Superior temporal gyrus (tissue), 1 donor: ENCODE data around the gene CNTN5.
A peak's percentile ranks its signal among the peaks of the same experiment; 100 is the strongest.

ENCODE experiments used
- DNase-seq: peaks from one replicate; pipeline ENCODE4 v3.0.0-alpha.2; 2016; ENCODE audit errors: extremely low spot score

Gene CNTN5

DNA sequence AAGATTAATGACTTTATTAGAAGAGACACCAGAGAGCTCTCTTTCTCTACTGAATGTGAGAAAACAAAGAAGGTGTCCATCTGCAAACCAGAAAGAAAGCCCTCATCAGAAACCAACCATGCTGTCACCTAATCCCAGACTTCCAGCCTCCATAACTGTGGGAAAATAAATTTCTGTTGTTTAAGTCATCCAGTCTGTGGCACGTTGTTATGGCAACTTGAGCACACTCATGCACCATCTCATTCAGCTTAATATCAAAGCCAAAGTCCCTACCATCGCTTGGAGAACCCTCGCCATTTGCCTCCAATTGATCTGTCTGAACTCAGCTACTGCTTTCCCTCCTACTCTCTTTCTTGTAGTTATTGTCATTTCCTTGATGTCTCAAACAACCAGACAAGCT, 900.2 kb downstream of the CNTN5 start:
- no peak for DNase-seq

DNA sequence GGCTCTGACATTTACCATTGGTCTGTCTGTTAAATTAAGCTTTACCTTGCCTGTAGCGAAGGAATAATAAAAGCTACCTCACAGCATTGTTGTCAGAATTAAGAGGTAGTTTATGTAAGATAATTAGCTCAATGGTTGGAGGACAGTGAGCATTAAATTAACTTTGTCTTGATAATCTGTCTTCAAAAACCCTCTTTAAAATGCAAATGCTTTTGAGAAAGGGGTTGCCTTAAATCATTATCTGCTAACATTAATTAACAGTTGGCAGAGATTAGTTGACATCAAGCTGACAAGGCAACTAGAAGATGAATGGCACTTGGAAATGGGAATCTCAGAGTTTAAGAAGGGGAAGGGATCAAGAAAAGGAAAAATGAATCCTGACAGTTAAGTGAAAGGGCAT, 905.2 kb downstream of the CNTN5 start:
- no peak for DNase-seq

DNA sequence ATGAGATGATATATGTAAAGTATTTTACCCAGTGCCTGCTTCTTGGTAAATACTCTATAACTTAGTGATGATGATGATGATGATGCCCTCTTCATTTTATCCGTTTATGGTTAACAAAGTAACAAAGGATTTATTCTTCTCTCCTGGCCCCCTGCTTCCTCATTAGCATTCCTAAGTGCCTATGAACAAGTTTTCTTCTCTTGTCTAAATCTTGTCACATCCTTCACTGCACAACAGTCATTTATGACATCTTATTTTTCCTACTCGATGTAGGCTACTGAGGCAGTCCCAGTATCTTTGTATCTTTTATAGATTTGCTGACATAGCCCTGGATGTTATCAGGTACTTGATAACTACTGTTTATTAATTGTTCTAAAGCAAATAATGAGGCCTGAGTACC, 911.9 kb downstream of the CNTN5 start:
- no peak for DNase-seq

DNA sequence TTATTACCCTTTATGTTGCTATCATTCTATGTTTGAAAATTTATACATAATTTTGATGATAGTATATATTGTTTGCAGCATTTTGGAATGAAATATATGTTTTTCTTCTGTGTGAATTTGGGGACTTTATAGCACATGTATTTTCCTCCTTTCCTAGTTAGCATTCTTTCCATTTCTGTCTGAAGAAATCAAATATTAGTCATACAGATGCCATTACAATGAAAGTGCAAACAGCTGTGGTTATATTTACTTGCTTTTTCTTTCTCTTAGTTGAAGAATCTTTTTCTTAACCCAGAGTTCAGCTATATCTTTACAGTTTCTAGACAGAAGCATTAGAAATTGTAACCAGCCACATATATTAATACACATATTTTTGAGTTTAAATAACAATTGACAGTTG, 913.3 kb downstream of the CNTN5 start:
- DNase-seq, result no peak

DNA sequence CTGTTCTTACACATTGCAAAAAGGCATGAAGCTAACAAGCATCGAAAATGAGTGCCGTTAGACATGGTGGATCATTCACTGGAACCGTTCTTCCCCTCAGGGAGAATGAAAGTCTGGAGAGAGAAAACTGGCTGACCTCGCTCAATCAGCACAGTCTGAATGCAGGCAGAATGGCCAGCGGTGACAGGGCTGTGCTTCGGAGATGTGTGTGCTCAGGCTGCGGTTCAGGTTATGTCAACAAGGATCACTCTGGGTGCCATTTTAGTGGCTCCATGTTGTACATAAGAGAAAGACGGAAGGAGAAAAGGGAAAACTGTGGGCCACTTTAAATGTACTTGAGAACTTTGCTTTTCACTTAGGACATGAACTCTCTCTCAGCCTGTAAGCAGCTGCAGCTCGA, 916.6 kb downstream of the CNTN5 start:
- no peak for DNase-seq

DNA sequence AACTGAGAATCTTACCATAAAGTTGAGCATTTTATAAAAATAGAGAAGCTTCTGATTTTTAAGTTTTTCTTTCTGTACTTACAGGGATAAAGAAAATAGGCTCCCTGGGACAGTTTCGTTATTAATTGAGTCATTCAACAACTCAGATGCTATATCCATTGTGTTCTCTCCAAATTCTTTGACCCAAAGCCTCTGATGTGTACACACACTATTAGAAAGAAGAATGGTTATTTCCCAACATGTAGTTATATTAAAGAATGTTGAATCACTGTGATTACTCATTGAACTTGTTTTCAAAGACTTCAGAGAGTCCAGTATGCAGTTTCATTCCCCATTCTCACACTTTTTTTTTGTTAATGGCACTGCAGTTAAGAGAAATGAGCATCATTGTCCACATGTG, 932.1 kb downstream of the CNTN5 start:
- no peak for DNase-seq

DNA sequence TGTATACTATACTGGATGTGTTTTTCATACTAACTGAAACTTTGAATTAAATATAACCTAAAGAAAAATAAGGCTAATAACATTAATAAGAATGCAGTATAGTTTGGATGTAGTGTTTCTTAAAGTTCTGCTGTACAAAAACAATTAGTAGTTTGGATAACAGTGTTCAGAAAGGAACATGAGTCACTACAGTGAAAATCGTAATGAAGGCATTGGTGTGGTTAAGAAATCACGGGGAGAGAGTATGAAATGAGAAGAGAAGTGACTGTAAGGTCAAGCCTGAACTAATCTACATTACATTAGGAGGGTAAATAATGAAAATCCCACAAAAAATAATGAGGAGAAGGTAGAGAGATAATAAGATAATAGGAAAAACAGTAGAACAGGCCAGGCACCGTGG, 939.8 kb downstream of the CNTN5 start:
- DNase-seq, result no peak

DNA sequence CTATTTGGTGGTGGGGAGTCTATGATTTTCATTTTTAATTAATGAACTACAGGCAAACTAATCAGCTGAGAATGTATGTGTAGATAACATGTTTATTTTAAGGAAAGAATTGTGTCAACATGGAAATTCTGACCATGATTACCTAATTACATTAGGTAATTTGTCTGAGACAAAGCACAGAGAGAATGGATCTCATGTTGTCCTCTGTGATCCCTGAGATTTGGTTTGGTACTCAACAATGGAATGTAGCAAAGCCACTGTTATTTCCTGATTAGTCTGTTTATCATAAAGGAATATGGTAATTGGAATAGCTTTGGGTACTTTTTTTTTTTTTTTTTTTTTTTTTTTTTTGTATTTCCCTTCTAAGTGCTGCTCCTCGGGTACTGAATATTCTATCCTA, 947.6 kb downstream of the CNTN5 start:
- DNase-seq, result no peak

DNA sequence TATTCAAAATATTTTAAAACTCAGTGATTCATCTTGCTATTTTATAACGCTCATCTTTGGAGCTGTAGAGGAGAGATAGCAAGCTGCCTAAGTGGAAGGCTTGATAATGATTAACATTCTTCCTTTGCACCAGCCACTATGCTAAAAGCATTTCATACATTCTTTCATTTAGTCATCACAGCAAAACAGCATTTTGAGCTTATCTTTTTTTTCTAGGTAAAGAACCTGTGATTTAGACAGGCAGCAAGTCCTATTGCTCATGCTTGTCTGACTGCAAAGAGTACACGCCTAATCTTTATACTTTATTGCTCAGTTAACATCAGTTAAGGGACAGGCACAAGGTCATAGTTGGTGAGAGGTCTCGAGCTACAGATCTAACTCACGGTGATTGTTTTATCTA, 953.2 kb downstream of the CNTN5 start:
- no peak for DNase-seq

DNA sequence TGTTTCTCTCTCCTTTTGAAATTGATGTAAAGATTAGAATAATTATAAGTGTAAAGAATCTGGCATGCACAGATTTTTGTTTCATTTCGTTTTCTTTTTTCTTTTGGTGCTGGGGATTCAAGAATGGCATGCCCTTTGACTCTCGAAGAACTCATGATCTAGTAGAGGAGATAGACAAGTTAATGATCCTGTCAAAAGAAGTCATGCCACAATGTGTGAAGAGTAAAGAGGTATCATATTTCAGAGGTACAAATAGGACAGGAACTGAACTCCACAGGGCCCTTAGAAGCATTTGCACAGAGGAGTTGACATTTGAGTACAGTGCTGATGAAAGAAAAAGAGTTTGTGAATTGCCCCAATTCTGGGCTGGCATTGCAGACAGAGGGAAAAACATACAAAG, 958.3 kb downstream of the CNTN5 start:
- DNase-seq, result no peak

DNA sequence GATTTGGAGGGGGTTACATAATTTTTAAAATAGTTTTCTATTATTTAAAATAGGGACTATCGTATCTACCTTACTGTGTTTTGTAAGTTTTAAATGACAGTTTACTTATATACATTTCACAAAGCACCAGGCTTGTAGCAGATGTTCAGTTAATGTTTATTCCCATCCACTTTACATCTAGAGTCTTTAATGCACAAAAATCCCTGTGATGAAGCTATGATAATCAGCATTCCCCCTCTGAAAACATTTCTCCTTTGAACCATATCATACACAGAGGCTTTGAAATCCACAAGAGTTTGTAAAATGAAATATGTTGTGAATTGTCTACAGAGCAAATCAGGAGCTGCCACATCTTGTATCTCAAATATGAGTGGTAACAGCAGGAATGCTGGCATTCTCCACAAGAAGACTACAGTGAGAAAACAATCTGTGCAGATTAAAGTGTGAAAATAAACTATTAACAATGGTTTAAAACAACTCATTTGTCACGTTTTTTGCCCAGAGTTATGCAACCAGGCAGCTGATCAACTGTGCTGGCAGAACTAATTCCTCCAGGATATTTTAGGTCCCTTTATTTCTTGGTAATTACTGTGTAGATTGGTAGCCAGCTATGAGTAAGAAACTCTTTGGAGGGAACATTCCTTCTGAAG, 967.2 kb downstream of the CNTN5 start:
- DNase-seq, result peak; percentile 43

DNA sequence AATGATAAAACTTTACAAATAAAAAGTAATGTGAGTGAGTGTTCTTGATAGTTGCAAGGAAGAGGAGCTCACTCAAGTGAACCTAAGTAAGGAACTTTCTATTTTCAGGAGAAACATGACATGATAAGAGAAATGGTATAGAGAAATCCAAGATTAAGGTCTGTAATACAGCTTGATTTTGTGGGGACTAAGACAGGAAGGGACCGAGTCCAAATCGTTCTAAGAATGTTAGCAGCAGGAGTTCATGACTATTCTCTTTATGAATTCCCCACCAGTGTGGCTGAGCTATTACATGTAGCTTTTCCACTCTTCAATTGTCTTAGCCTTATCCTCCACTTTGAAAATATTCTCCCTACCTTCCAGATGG, 967.7 kb downstream of the CNTN5 start:
- DNase-seq, result no peak

DNA sequence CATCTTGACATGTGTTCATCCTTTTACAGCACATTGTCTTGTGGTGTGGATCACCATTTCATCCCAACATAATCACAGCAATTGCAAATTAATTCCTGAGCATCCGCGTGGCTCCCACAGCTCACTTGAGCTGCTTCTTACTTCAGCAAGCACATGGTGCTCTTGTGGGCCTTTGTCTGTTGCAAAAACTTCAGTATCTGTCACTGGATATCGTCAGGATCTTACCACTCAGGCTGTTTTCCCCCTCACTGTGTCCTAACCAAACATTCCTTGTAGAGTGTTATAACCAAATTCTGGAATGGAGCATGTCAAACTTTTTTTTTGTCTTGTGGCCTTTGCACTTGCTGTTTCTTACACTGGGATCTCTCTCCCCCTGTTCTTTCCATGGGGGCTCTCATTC, 983.2 kb downstream of the CNTN5 start:
- peak; percentile 20 for DNase-seq

DNA sequence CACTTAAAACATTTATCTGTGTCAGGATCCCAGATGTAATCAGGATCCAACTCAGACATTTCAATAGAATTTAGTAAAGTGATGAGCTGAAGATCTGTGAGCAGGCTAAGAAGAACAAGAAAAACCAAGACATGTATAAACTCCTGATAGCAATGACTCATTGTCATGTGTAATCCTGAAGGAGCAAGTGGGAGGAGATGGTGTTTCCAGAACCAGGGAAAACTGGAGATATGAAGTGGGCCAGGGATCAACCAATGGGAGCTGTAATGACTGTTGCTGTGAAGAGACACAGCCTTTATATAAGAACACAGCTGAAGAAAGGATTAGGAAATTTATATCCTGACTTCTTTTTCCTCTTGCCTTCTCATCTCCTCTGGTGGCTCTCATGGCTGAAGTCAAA, 983.8 kb downstream of the CNTN5 start:
- DNase-seq, result peak; percentile 71

DNA sequence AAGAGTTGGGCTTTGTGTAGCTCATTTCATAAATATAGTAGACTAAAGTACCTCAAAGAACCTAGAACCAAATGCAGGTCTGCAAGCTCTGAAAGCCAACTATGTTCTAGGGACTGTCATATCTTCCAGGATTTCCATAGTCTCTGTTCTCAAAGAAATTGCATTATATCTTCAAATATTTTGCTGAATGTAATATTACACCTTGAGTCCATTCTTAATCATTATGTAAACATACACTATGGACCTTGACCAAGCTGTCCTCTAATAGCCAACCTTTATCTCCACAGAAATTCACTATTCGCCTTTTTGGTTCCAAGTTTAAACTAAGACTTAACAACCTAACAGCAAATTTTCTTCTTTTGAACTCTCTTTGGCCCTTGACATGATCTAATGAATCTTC, 987.7 kb downstream of the CNTN5 start:
- DNase-seq, result no peak

DNA sequence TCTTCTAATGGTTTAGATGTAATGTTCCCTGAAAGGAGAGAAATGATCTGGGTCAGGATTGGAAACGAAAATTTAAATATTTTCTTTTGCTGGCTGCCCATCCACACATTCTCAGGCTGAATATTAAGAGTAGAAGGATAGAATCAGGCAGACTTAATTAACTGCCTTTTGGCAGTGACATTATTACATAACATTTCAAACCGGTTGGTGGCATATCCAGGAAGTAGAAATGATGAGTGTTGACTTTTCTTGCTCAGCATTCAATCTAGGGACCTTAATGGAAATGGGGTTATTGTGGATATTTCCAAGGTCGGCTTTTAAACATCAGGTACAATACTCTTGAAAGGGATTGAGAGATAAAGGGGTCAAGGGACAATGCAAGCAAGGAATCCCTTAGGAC, 989.0 kb downstream of the CNTN5 start:
- DNase-seq, result no peak

DNA sequence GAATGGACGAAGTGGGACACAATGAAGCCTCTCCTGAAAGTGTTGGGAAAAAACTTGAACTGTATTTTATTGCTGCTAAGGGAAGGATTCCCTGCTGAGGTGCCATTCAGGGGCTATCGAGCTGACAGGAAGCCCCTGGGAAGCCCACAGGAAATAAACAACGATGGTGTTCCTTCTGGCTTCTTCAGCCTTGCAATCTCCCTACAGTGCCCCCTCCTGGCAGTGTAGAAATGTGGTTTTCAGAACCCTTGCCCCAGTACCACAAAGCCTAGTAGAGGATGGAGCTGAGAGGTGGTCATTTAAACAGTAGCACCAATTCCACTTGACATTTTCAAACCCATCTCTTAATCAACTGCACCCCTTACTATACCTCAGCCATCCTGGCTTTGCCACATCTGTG, 989.6 kb downstream of the CNTN5 start:
- no peak for DNase-seq

DNA sequence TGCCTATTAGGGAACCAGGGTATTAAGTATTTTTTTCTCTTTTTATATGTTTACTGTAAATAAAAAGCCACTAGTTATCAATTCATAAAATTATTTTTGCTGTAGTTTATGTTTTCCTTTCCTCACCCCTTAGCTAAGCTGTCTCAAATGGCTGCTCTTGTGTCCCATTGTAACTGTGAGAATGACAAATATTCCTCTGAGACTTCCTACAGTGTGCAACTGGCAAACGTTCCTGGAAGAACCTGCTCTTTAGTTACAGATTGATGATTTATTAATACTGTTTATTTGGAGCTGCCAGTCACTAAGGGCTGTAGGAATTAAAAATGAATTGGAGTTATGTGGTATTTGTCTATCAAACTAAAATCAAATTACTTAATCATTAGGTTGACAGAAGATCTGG, 990.9 kb downstream of the CNTN5 start:
- DNase-seq, result no peak

DNA sequence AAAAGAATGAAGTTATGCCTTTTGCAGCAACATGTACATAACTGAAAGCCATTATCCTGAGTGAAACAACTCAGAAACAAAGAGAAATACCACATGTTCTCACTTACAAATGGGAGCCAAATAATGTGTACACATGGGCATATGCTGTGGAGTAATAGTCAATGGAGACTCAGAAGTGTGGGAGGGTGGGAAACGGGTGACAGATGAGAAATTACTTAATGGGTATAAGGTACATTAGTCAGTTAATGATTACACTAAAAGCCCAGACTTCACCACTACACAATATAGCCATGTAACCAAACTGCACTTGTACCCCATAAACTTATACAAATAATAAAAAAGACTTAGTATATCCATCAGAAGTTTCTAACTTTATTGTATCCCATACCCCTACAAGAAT, 992.3 kb downstream of the CNTN5 start:
- no peak for DNase-seq

DNA sequence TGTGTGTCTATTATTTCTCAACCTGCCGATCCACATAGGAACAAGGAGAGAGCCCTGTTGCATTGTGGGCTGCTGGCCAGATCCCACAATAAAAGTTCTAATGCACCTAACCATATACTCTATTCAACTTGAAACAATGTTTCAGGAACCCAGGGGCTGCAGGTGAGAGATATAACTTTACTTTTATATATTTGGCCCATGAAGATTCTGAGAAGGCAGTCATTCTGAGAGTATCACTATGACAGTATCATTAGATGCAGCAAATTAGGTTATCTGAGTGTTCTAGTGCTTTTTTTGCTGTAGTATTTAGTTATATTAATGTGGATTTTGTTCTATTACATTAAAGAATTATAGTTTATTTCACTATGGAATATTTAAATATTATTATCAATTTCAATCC, 1011.2 kb downstream of the CNTN5 start:
- DNase-seq, result no peak

DNA sequence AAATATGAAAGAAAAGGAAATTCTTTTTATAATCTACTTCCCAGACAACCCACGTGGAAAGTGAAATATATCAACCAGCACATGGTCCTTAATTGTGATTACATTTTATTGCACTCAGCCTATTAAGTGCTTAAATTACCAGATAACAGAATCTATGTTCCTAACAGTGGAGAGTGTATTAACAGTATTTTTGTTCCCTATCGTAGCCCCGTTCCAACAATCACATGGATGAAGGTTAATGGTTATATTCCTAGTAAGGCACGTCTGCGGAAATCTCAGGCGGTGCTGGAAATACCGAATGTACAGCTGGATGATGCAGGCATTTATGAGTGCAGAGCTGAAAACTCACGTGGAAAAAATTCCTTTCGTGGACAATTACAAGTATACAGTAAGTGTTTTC, 1040.3 kb downstream of the CNTN5 start:
- no peak for DNase-seq

DNA sequence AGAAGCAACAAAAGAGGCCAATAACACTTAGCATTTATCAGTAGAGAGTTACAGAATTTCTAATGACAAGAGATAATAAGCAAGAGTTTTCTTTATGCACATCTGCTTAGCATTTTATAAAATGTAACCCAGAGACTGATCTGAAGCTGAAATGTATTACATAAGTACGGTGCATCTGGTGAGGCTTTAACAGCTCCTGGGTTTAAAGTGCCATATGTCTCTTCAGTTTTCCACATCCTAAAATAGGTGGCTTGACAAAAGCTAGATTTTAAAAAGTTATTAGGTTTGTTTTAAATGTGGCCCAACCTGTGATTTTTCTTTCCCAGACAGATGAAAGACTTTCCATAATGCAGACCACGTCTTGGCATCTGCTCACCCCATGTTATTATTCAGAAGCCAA, 1045.7 kb downstream of the CNTN5 start:
- peak; percentile 53 for DNase-seq

DNA sequence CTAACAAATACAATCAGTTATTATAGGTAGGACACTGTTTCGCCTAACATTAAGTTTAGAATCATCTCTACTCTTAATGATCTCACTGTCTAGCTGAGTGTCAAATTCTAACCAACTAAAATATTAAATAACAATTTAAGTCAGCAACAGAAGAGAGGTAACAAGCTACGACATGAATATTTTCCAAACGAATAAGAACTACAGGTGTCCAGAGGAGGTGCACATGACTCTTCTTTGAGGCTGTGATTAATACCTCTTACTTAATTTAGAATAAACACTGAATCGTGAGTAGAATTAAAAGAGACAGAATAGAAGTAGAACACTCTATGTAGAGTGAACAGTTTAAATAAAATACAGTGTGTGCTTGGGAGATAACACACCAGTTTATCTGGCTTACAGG, 1047.4 kb downstream of the CNTN5 start:
- no peak for DNase-seq

DNA sequence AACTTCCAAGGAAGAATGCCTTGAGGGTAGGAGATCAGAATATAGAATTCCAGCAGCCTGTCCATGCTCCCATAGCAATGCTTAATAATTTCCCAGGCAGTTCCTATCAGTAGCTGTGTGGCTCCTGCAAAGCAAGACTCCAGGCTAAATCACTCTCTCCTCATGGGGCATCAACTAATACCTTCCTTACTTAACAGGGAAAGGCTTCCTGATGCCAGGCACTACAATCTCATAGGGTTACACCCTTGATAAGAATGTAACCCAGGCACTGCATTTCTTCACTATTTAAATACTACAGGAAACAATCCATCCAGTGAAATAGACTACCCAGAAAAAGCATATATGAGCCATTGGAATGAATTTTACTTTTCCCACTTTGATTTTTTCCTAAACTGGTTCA, 1051.4 kb downstream of the CNTN5 start:
- DNase-seq, result no peak

DNA sequence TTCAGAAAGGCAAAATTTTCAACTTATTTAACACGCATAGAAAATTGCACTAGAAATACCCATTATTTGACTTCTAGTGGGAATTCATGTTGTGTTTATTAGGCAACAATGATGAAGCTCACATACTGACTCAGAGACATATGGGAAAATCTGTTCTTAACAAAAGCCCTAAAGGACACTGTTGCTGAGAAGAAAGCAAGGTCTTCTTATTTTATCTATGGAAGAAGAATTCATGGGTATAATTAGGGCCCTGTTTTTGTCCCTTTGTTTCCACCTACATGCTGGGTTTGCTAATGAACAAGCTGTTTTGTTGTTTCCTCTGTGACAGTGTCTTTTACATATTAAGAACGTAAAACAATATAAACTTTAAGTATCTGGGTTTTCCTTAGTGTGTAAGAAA, 1059.6 kb downstream of the CNTN5 start:
- DNase-seq, result no peak
